ENCODE results near the gene ORMDL1. TPM values are rescaled to one million over a fixed set of nuclear protein-coding genes. Genes with fewer than 3 reads are reported as not detected.
A peak's percentile ranks its signal among the peaks of the same experiment; 100 is the strongest.

Gene ORMDL1
- total and polyA plus RNA-seq, 2 of the 13 experiments (the other 11 are each of a cell fraction or from before 2014, with no cell fraction given) = 67.5 to 160 TPM

DNA sequence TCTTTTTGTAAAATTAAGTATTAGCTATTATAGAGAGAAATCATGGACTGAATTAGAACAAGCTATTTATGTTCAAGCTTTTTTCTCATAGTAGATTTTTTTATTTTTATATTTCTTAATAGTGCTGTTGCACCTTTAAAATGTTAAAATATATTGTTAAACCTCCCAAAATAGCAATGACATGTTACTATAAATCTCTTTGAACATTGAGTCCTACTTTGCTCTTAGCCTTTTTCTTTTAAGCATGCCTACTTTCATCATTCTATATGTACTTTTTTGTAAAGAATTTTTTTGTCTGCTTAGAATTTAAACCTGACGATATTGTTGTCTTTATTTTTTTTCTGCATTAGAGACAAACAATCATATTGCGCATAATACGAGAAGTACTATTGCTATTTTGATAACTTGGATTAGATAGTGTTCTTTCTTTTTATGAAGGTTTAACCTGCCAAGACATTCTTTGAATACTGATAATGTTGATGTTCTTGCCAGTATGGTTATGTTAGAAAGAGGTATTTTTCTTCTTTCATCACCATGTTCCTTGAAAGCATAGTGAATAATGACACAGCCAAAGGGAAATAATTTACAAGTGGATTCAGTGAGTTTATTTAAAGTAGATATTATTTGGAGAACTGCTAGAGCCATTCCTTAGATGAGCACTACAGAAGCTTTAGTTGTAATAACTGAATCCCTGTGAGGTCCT is 40.7 kb upstream of the ORMDL1 start:
- Histone ChIP-seq H3K27me3 (ENCODE audit: control insufficient read depth in 1 of 2, insufficient read depth in 2 of 2, low read length in 2 of 2) (no peaks in the 10 kb centered on the region), H3K9ac (ENCODE audit: insufficient read depth, low read depth, low read length) (no peak overlapping the region), H3K27ac (ENCODE audit: extremely low read length, insufficient read depth, low read length) (no peak overlapping the region), H3K9me3 (ENCODE audit: low read length) (no peaks in the 10 kb centered on the region), H3K4me2 (ENCODE audit: low read depth, low read length) (no peak overlapping the region), H2AFZ (ENCODE audit: low read length) (no peak overlapping the region), H3K36me3 (replicated peaks in 1 of 2; ENCODE audit: control insufficient read depth in 1 of 2, insufficient read depth in 2 of 2, low read length in 2 of 2) (peaks cover 4 to 25% of the 10 kb centered on the region in 2 experiments), H3K79me2 (ENCODE audit: insufficient read depth, low read length) (no peaks in the 10 kb centered on the region), H3K4me3 (replicated peaks in 1 of 3; ENCODE audit: insufficient read depth in 1 of 3, low read depth in 2 of 3, low read length in 3 of 3) (no peak overlapping the region), H3K4me1 (ENCODE audit: insufficient read depth, low read length) (no peaks in the 10 kb centered on the region), H4K20me1 (ENCODE audit: insufficient read depth, low read length) (no peaks in the 10 kb centered on the region)
- intact Hi-C loops (cut with micrococcal nuclease; ENCODE audit: unreplicated experiment) (no loop called here), in situ Hi-C loops (cut with HindIII; ENCODE audit: extremely low pct_ligation_motif_present, low pct_unique_long_range_greater_than_20kb) (no loop called here)
- no peak for ATAC-seq
- BruUV-seq (replicated peaks) = no TSS peak
- POLR2A ChIA-PET = no interaction called here
- CTCF ChIA-PET (ENCODE audit: low intra/inter-chr PET ratio, low total read pairs) = no interaction called here
- WGBS (ENCODE audit: low lambda C conversion rate) = 98% methylated on average over 3 of the region's 3 CpGs
- no peak for DNase-seq (ENCODE audit: low spot score)
- no peak for FAIRE-seq
- TF ChIP-seq, protein P1, sequence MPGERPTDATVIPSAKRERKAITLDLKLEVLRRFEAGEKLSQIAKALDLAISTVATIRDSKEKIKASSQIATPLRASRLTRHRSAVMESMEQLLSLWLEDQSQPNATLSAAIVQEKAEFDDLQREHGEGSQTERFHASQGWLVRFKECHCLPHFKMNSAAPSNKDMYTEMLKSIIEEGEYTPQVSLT (CRISPR knock-in tag; IDR thresholded peaks at IDR 0.05; ENCODE audit: borderline replicate concordance, low read depth) = no peak
- TF ChIP-seq BCL6 (CRISPR knock-in tag; IDR thresholded peaks at IDR 0.05) = 0 out of 2 replicates have a peak, but pooled peaks have one; percentile 9

DNA sequence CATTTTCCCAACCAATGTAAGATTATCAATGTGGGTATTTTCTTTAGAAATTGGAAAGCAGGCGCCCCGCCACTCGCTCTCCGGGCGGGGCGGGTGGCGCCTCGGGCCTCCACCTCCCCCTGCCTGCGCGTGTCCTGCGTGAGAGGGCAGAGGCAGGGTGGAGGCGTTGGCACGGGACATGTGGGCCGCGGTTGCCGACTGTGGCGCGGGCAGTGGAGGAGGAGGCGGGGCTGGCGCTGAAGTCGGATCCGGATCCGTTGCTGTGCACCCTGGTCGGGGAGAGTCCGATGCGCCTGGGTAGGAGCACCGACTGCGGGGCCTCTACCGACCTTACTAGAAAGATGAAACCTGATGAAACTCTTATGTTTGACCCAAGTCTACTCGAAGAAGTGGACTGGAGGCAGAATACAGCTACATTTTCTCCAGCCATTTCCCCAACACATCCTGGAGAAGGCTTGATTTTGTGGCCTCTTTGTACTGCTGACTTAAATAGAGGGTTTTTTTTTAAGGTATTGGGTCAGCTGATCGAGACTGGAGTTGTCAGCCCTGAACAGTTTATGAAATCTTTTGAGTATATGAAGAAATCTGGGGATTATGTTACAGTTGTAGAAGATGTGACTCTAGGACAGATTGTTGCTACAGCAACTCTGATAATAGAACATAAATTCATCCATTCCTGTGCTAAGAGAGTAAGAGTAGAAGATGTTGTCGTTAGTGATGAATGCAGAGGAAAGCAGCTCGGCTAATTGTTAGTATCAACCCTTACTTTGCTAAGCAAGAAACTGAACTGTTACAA is 38.0 kb upstream of the ORMDL1 start:
- Histone ChIP-seq H3K4me1 (ENCODE audit: insufficient read depth, low read length) (no peaks in the 10 kb centered on the region), H3K4me3 (replicated peaks in 1 of 3; ENCODE audit: insufficient read depth in 1 of 3, low read depth in 2 of 3, low read length in 3 of 3) (no peak overlapping the region), H2AFZ (ENCODE audit: low read length) (no peak overlapping the region), H3K4me2 (ENCODE audit: low read depth, low read length) (no peak overlapping the region), H3K9ac (ENCODE audit: insufficient read depth, low read depth, low read length) (no peak overlapping the region), H3K36me3 (replicated peaks in 1 of 2; ENCODE audit: control insufficient read depth in 1 of 2, insufficient read depth in 2 of 2, low read length in 2 of 2) (peaks cover 3 to 40% of the 10 kb centered on the region in 2 experiments), H3K9me3 (ENCODE audit: low read length) (no peaks in the 10 kb centered on the region), H4K20me1 (ENCODE audit: insufficient read depth, low read length) (no peaks in the 10 kb centered on the region), H3K79me2 (ENCODE audit: insufficient read depth, low read length) (no peaks in the 10 kb centered on the region), H3K27me3 (ENCODE audit: control insufficient read depth in 1 of 2, insufficient read depth in 2 of 2, low read length in 2 of 2) (no peaks in the 10 kb centered on the region), H3K27ac (ENCODE audit: extremely low read length, insufficient read depth, low read length) (no peak overlapping the region)
- TF ChIP-seq AGO2 (optimal IDR thresholded peaks at IDR 0.05; ENCODE audit: low read depth, low read length) (peak; percentile 68), FOXP1 (IDR thresholded peaks at IDR 0.05) (no peak), FOXP1 (CRISPR knock-in tag; IDR thresholded peaks at IDR 0.05) (no peak), PPARG (CRISPR knock-in tag; conservative IDR thresholded peaks at IDR 0.05) (no peak)
- TF ChIP-seq, protein P2, sequence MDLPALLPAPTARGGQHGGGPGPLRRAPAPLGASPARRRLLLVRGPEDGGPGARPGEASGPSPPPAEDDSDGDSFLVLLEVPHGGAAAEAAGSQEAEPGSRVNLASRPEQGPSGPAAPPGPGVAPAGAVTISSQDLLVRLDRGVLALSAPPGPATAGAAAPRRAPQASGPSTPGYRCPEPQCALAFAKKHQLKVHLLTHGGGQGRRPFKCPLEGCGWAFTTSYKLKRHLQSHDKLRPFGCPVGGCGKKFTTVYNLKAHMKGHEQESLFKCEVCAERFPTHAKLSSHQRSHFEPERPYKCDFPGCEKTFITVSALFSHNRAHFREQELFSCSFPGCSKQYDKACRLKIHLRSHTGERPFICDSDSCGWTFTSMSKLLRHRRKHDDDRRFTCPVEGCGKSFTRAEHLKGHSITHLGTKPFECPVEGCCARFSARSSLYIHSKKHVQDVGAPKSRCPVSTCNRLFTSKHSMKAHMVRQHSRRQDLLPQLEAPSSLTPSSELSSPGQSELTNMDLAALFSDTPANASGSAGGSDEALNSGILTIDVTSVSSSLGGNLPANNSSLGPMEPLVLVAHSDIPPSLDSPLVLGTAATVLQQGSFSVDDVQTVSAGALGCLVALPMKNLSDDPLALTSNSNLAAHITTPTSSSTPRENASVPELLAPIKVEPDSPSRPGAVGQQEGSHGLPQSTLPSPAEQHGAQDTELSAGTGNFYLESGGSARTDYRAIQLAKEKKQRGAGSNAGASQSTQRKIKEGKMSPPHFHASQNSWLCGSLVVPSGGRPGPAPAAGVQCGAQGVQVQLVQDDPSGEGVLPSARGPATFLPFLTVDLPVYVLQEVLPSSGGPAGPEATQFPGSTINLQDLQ (CRISPR knock-in tag; IDR thresholded peaks at IDR 0.05) = no peak
- ATAC-seq (no peak), DNase-seq (ENCODE audit: low spot score) (no peak), FAIRE-seq (peak; percentile 60)
- in situ Hi-C loops (cut with HindIII; ENCODE audit: extremely low pct_ligation_motif_present, low pct_unique_long_range_greater_than_20kb) = no loop called here
- WGBS (ENCODE audit: low lambda C conversion rate) = 96% methylated on average over 33 of the region's 33 CpGs
- BruUV-seq (replicated peaks) = no TSS peak
- CTCF ChIA-PET (ENCODE audit: low intra/inter-chr PET ratio, low total read pairs) = no interaction called here
- intact Hi-C loops (cut with micrococcal nuclease; ENCODE audit: unreplicated experiment) = no loop called here
- POLR2A ChIA-PET = no interaction called here
